ENCODE measurements around the gene BUB3. TPM values are rescaled to one million over a fixed set of nuclear protein-coding genes. Genes with fewer than 3 reads are reported as not detected.

The BUB3 gene
- total RNA-seq, 4 donors from 2014 or later: 68.1 to 100 (median 73.4) TPM

- H3K27me3 ChIP-seq: peaks cover 0 to 94% of the 10 kb centered on the region in 2 donors
- H3K27ac ChIP-seq: no peak overlapping the region
- H3K9me3 ChIP-seq: no peaks in the 10 kb centered on the region
- H3K4me3 ChIP-seq: peak overlapping the region in 2 of 4 donors; percentile 10 to 44
- WGBS, 2 donors: 2 to 3% methylated on average over 10 to 12 of the region's 12 CpGs
- no peaks in the 10 kb centered on the region for H3K36me3 ChIP-seq
- H3K4me1 ChIP-seq: peaks cover 0 to 77% (median 36%) of the 10 kb centered on the region in 4 donors
- no peak for DNase-seq (ENCODE audit: low spot score in 2 of 2)
- TF ChIP-seq EP300 (IDR thresholded peaks at IDR 0.05): no peak
Observed at GRCh38 chr10:123149162-123149567, 5.0 kb upstream of the BUB3 start.

- no peak for DNase-seq (ENCODE audit: low spot score in 2 of 2)
- WGBS, 2 donors: 1% methylated on average over 59 of the region's 76 CpGs
- Histone ChIP-seq H3K4me3 (peak overlapping the region in 3 of 4 donors; percentile 10 to 44 (median 31)), H3K4me1 (peaks cover 0 to 71% (median 36%) of the 10 kb centered on the region in 4 donors), H3K9me3 (no peaks in the 10 kb centered on the region), H3K27me3 (peaks cover 0 to 89% of the 10 kb centered on the region in 2 donors), H3K27ac (no peak overlapping the region), H3K36me3 (no peaks in the 10 kb centered on the region)
- TF ChIP-seq CTCF (IDR thresholded peaks at IDR 0.05): no peak
- no peak for TF ChIP-seq EP300 (IDR thresholded peaks at IDR 0.05)
- TF ChIP-seq POLR2A (IDR thresholded peaks at IDR 0.05): no peak
Observed at GRCh38 chr10:123149568-123150270, 4.5 kb upstream of the BUB3 start.

GRCh38 chr10:123150271-123150985 lies 3.8 kb upstream of the BUB3 start:
- H3K9me3 ChIP-seq: no peaks in the 10 kb centered on the region
- peaks cover 0 to 82% of the 10 kb centered on the region in 2 donors for H3K27me3 ChIP-seq
- DNase-seq (ENCODE audit: low spot score in 2 of 2): no peak
- WGBS, 2 donors: 4 to 6% methylated on average over 18 to 34 of the region's 34 CpGs
- TF ChIP-seq EP300 (IDR thresholded peaks at IDR 0.05) (peak in 1 of 2 donors; percentile 54), CTCF (IDR thresholded peaks at IDR 0.05) (no peak), POLR2A (IDR thresholded peaks at IDR 0.05) (no peak)
- H3K4me1 ChIP-seq: peaks cover 0 to 70% (median 41%) of the 10 kb centered on the region in 4 donors
- peak overlapping the region in 2 of 4 donors; percentile 3 to 44 for H3K4me3 ChIP-seq
- no peak overlapping the region for H3K27ac ChIP-seq
- H3K36me3 ChIP-seq: no peaks in the 10 kb centered on the region

GRCh38 chr10:123150986-123151736 lies 3.0 kb upstream of the BUB3 start:
- DNase-seq (ENCODE audit: low spot score in 2 of 2): no peak
- WGBS, 2 donors: 2 to 5% methylated on average over 20 to 51 of the region's 56 CpGs
- peaks cover 0 to 4% (median 0%) of the 10 kb centered on the region in 3 donors for H3K36me3 ChIP-seq
- peaks cover 0 to 74% of the 10 kb centered on the region in 2 donors for H3K27me3 ChIP-seq
- TF ChIP-seq POLR2A (IDR thresholded peaks at IDR 0.05) (no peak), CTCF (IDR thresholded peaks at IDR 0.05) (no peak), EP300 (IDR thresholded peaks at IDR 0.05) (no peak)
- H3K4me3 ChIP-seq: peak overlapping the region in 2 of 4 donors; percentile 3 to 24
- peaks cover 0 to 70% (median 42%) of the 10 kb centered on the region in 4 donors for H3K4me1 ChIP-seq
- no peaks in the 10 kb centered on the region for H3K9me3 ChIP-seq
- H3K27ac ChIP-seq: no peak overlapping the region

GRCh38 chr10:123151737-123152135 lies 2.5 kb upstream of the BUB3 start:
- H3K4me1 ChIP-seq: peaks cover 0 to 70% (median 41%) of the 10 kb centered on the region in 4 donors
- TF ChIP-seq CTCF (IDR thresholded peaks at IDR 0.05): no peak
- TF ChIP-seq POLR2A (IDR thresholded peaks at IDR 0.05): no peak
- peak in 1 of 2 donors; percentile 42 for TF ChIP-seq EP300 (IDR thresholded peaks at IDR 0.05)

More at GRCh38 chr10:123151737-123152135, 2.5 kb upstream of the BUB3 start:
- H3K27ac ChIP-seq: no peak overlapping the region
- whole genome bisulfite sequencing, 2 donors: 27 to 29% methylated on average over 7 of the region's 7 CpGs
- no peaks in the 10 kb centered on the region for H3K9me3 ChIP-seq
- H3K36me3 ChIP-seq: peaks cover 0 to 10% (median 5%) of the 10 kb centered on the region in 3 donors
- no peak overlapping the region for H3K4me3 ChIP-seq
- DNase-seq (ENCODE audit: low spot score in 2 of 2): no peak
- peaks cover 0 to 69% of the 10 kb centered on the region in 2 donors for H3K27me3 ChIP-seq

All from tibial nerve (tissue), 4 donors.